ENCODE measurements around the gene NUP188.

- TF ChIP-seq ZNF23 (tag by site-specific recombination; IDR thresholded peaks at IDR 0.05; ENCODE audit: borderline replicate concordance) (no peak), CTCF (tag by site-specific recombination; IDR thresholded peaks at IDR 0.05) (no peak), ZNF266 (tag by site-specific recombination; IDR thresholded peaks at IDR 0.05; ENCODE audit: low read depth) (no peak)
Observed at GRCh38 chr9:129042016-129042415, 94.5 kb downstream of the NUP188 start.

Measured in HEK293 (cell line).